PC-9 (cell line): ENCODE measurements around the gene MAGEA9.

Experiments
- EZH2 ChIP-seq: fragments of 200-600 bp; sonication (generic); IDR thresholded peaks from 2 replicates; pipeline ENCODE4 v1.8.0; 2017; ENCODE audit warnings: antibody characterized with exemption, low read depth
- TF ChIP-seq, protein P1 (sequence below): fragments of 200-600 bp; sonication (generic); conservative IDR thresholded peaks from 2 replicates; pipeline ENCODE4 v1.6.1; 2017; ENCODE audit warnings: mixed run types, antibody characterized with exemption, mild to moderate bottlenecking, moderate library complexity

GRCh38 chrX:149819371-149819770, 37.6 kb downstream of the MAGEA9 start:
- TF ChIP-seq, protein P1, sequence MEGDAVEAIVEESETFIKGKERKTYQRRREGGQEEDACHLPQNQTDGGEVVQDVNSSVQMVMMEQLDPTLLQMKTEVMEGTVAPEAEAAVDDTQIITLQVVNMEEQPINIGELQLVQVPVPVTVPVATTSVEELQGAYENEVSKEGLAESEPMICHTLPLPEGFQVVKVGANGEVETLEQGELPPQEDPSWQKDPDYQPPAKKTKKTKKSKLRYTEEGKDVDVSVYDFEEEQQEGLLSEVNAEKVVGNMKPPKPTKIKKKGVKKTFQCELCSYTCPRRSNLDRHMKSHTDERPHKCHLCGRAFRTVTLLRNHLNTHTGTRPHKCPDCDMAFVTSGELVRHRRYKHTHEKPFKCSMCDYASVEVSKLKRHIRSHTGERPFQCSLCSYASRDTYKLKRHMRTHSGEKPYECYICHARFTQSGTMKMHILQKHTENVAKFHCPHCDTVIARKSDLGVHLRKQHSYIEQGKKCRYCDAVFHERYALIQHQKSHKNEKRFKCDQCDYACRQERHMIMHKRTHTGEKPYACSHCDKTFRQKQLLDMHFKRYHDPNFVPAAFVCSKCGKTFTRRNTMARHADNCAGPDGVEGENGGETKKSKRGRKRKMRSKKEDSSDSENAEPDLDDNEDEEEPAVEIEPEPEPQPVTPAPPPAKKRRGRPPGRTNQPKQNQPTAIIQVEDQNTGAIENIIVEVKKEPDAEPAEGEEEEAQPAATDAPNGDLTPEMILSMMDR = no peak
- TF ChIP-seq EZH2 = no peak
